ENCODE data around the gene COL12A1.

Gene COL12A1

GRCh38 chr6:75145211-75145610 lies 60.6 kb downstream of the COL12A1 start:
- DNase-seq (ENCODE audit: low read depth, low spot score) = no peak

GRCh38 chr6:75144386-75144785 lies 61.5 kb downstream of the COL12A1 start:
- DNase-seq (ENCODE audit: low read depth, low spot score) = no peak

GRCh38 chr6:75143191-75143590 lies 62.7 kb downstream of the COL12A1 start:
- no peak for DNase-seq (ENCODE audit: low read depth, low spot score)

GRCh38 chr6:75142721-75143120 lies 63.1 kb downstream of the COL12A1 start:
- no peak for DNase-seq (ENCODE audit: low read depth, low spot score)

- DNase-seq (ENCODE audit: low read depth, low spot score) = no peak
These were observed 70.0 kb downstream of the COL12A1 start for GRCh38 chr6:75135876-75136275.

GRCh38 chr6:75135450-75135849 lies 70.4 kb downstream of the COL12A1 start:
- no peak for DNase-seq (ENCODE audit: low read depth, low spot score)

- DNase-seq (ENCODE audit: low read depth, low spot score) = no peak
These were observed 75.1 kb downstream of the COL12A1 start for GRCh38 chr6:75130784-75131183.

- DNase-seq (ENCODE audit: low read depth, low spot score) = no peak
These were observed 76.8 kb downstream of the COL12A1 start for GRCh38 chr6:75128878-75129570.

GRCh38 chr6:75126518-75126917 lies 79.3 kb downstream of the COL12A1 start:
- no peak for DNase-seq (ENCODE audit: low read depth, low spot score)

GRCh38 chr6:75124983-75125382 lies 80.9 kb downstream of the COL12A1 start:
- no peak for DNase-seq (ENCODE audit: low read depth, low spot score)

GRCh38 chr6:75124085-75124484 lies 81.8 kb downstream of the COL12A1 start:
- DNase-seq (ENCODE audit: low read depth, low spot score) = no peak

GRCh38 chr6:75118925-75119515 lies 86.8 kb downstream of the COL12A1 start:
- no peak for DNase-seq (ENCODE audit: low read depth, low spot score)

- DNase-seq (ENCODE audit: low read depth, low spot score) = no peak
These were observed 88.2 kb downstream of the COL12A1 start for GRCh38 chr6:75117701-75118100.

GRCh38 chr6:75116946-75117345 lies 88.9 kb downstream of the COL12A1 start:
- no peak for DNase-seq (ENCODE audit: low read depth, low spot score)

GRCh38 chr6:75115481-75115880 lies 90.4 kb downstream of the COL12A1 start:
- no peak for DNase-seq (ENCODE audit: low read depth, low spot score)

GRCh38 chr6:75114806-75115205 lies 91.0 kb downstream of the COL12A1 start:
- DNase-seq (ENCODE audit: low read depth, low spot score) = no peak

GRCh38 chr6:75114195-75114594 lies 91.7 kb downstream of the COL12A1 start:
- no peak for DNase-seq (ENCODE audit: low read depth, low spot score)

GRCh38 chr6:75113446-75113845 lies 92.4 kb downstream of the COL12A1 start:
- DNase-seq (ENCODE audit: low read depth, low spot score) = no peak

- no peak for DNase-seq (ENCODE audit: low read depth, low spot score)
These were observed 96.1 kb downstream of the COL12A1 start for GRCh38 chr6:75109765-75110164.

GRCh38 chr6:75109022-75109421 lies 96.8 kb downstream of the COL12A1 start:
- no peak for DNase-seq (ENCODE audit: low read depth, low spot score)

GRCh38 chr6:75108333-75108974 lies 97.4 kb downstream of the COL12A1 start:
- no peak for DNase-seq (ENCODE audit: low read depth, low spot score)

GRCh38 chr6:75107913-75108312 lies 97.9 kb downstream of the COL12A1 start:
- DNase-seq (ENCODE audit: low read depth, low spot score) = no peak

- DNase-seq (ENCODE audit: low read depth, low spot score) = no peak
These were observed 99.4 kb downstream of the COL12A1 start for GRCh38 chr6:75106426-75106825.
